Cardiac septum (tissue), 1 donor: Measurements from ENCODE around the gene MAP4K4. TPM values are rescaled to one million over a fixed set of nuclear protein-coding genes. Genes with fewer than 3 reads are reported as not detected.
"Not testable (repeated sequence)": the region's sequence is repeated elsewhere in the genome, so short reads cannot be mapped to it uniquely, and the experiment has no call there.

Experiments used
- DNase-seq: peaks from one replicate; pipeline ENCODE4 v3.0.0-alpha.2; 2020; ENCODE audit warnings: low spot score
- intact Hi-C: fragments of 100-400 bp; cut with DNase I; formaldehyde crosslinking; loops from one replicate; pipeline ENCODE4 v1.14.0; 2022
- total RNA-seq: library from RNA; stranded (reverse); fragmentation: NEBNext Ultra II Directional; extraction: Animal tissue kit (Norgen Biotek cat#: 25700); gene quantifications from one replicate; pipeline ENCODE4 v1.2.1, GENCODE V29; 2021
- donor health status: DM: no; HTN: no; CAD: no.

MAP4K4 gene
- total RNA-seq, 1 donor from 2014 or later = 135 TPM

DNA sequence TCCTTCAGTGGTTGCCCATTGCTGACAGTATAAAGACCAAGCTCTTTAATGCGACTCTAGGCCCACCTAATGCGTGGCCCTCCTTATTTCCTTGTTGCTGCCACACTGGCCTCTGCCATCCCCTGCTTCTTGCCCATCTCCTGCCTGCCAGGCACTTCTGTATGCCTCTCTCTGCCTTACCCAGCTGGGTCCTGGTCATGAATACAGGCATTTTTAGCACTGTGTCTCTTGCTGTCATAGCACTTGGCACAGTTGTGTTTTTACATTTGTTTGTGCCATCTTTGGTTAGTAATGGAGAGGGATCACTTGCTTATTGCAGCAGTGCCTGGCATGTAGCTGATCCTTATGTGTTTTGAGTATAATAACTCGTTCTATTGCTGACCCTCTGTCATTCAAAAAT, 38.7 kb downstream of the MAP4K4 start:
- intact Hi-C loops = loop anchor here (5.0 kb wide), 1 partner anchor 39 kb away; the partner anchor contains the start of gene MAP4K4
- DNase-seq = no peak

DNA sequence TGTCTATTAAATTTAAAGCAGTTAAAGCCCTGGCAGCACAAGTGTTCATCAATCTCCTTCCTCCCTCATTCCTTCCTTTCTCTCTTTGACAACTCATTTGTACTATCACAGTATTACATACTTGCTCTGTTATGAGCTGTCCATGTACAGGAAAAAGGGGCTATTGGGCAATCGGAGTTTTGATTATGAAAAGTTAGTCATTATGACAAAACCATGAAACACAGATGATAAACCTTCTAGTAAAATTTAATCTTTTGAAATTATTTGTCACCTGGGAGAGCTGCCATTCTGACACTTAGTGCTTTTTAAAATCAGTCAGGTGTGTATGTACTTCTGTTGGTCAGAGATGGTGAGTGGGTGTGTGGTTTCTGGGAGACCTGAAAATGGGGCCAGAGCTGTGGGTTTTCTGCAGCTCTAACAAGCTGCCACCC, 39.4 kb downstream of the MAP4K4 start:
- intact Hi-C loops = loop anchor here (5.0 kb wide), 1 partner anchor 40 kb away; the partner anchor contains the start of gene MAP4K4
- DNase-seq = no peak

DNA sequence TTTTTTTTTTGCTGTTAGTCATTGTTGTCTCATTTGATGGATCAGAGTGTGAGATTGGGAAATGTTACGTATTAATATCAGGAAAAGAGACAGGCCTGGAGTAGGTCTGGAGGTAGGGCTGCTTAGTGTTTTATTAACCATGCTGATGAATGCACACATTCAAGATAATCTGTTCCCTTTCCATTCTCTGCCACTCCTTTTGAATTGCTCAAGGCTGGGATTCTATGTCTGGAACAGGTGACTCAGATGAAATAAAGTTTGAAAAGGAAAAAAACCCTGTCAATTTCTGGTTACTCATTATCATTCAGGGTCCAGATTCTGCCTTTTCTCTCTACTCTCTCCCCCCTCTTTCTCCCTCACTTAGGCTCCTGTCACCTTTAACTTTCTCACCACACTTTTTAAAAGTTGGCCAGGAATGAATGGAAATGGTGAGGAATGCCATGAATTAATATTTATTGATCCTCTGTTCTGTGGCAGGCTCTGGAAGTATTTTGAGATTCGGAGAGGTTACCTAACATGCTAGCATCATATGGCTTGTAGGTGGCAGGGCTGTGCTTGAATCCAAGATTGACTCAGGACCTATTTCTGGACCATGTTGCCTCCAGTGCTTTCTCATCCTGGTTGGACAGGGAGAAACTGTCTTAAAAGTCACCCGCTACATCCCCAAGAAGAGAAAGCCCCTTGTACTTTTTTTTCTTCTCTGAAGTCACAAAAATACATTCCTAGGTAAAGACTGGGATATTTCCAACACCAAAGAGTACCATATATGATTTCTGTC, 40.2 kb downstream of the MAP4K4 start:
- intact Hi-C loops = loop anchor here (5.0 kb wide), 1 partner anchor 40 kb away; the partner anchor contains the start of gene MAP4K4
- no peak for DNase-seq

DNA sequence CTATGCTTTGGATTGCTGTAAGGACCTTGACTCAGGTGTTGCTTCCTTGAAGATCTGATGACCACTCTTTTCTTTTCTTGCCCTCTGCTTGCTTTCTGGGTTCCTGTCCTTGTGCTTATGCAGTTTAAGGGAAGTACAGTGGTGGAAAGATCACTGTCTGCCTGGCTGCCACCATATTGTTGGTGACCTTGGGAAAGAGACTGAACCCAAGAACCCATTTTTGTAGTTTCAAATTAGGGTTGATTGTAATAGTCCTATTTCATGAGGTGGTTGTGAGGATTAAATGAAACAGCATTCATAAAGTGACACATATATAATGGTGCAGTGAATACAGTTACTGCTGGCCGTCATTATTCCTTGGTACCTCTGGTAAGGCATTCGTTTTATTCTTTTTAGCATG, 41.1 kb downstream of the MAP4K4 start:
- no peak for DNase-seq
- intact Hi-C loops = loop anchor here (5.0 kb wide), 1 partner anchor 41 kb away; the partner anchor contains the start of gene MAP4K4

DNA sequence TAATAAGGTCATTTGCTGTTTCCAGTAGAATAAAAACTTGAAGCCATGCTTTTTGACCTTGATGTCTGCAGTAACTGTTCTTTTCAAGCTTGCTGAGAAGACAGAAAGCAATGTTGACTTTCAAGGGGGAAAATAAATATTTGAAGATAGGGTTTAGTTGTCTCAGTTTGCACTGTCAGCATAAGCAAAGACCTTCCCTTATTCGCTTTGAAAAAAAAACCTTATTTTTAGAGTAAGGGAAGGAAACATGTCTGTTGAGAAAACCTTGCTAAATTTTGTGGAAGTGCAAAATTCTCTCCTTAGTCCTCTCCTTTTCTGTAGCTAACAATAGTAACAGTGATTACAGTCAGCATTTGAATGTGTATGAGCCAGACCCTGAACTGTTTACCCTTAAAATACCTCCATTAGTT, 43.1 kb downstream of the MAP4K4 start:
- intact Hi-C loops = no loop called here
- DNase-seq = no peak

DNA sequence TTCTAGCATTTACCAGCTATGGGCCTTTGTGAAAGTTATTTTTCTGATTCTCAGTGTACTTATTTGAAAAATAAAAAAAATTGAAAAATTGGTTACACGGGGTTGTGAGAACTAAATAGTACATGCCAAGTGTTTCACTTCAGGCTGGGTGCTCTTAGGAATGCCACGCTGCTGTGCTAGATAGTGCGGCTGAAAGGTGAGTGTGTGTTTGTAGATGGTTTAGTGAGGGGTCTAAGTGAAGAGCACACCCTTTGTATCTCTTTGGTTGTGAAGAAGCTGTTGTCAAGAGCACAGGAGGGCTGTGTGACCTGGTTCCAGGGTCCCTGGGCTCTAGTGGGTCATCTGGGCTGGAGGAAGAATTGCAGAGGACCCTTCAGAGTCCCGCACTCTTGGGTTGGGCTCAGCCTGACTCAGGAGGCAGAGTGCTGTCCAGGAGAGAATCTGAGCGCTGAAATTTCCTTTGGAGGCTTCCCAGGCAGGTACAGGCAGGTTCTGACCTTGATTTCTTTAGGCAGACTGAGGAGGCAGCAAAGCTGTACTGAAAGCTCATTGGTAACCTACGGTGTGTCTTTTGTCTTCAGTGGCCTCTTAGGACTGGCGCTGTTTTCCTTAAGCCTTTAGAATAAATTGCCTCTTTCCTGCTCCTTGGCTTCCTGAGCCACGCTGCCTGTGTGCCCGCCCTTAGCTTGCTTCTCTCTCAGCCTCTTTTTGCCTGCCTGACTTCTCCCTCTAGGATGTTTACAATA, 44.4 kb downstream of the MAP4K4 start:
- intact Hi-C loops = no loop called here
- DNase-seq = no peak

DNA sequence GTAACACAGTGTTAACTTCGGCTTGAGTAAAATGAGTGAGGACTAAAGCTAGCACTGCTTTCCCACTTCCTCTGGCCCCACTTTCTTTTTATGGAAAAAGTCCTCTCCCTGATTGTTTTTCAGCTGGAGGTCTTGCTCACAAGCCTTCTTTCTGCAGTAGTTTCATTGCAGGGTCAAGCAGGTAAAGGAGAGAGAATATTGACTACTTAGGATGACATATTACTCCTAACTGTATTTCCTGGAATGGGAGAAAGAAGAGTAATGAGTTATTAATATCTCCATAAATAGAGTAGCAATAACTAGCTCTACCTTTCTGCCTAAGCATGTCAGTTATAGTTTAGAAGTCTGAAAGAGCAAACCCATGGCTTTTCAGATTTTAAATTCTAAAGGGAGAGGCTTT, 45.0 kb downstream of the MAP4K4 start:
- DNase-seq = no peak
- intact Hi-C loops = no loop called here

DNA sequence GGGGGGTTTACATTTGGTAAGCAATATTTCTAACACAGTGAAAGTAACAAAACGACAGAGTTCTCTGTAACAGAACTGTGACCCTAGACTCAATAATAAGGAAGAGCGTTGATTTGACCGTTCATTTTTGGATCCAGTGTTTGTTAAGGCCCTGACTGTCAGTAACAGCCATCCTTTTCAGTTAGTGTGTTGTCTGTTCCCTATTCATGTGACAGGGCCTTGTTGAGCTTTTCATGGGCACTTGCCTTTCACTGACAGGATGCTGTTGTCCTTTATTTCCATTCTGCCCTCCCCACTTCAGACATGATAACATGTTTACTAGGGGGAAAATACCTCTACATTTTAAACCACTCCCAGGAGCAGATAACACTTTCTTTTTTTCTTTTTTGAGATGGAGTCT, 45.8 kb downstream of the MAP4K4 start:
- DNase-seq = no peak
- intact Hi-C loops = no loop called here

DNA sequence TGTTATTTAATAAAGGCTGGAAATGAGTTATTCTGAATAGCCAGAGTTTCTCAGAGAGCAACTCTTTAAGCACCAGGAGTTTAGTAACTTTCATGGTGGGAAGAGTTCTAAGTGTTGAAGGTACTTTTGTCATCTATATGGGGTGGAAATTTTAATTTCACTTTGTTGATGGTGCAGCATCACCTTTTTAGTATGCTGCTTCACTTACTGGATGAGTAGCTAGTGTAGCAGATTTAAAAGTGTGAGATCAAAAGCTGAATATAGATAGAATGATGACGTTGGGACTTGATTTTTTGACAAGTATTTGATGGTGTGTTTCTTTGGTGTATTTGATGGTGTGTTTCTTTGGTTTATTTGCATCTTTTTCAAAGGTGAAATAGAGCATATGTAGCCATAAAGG, 47.3 kb downstream of the MAP4K4 start:
- no peak for DNase-seq

DNA sequence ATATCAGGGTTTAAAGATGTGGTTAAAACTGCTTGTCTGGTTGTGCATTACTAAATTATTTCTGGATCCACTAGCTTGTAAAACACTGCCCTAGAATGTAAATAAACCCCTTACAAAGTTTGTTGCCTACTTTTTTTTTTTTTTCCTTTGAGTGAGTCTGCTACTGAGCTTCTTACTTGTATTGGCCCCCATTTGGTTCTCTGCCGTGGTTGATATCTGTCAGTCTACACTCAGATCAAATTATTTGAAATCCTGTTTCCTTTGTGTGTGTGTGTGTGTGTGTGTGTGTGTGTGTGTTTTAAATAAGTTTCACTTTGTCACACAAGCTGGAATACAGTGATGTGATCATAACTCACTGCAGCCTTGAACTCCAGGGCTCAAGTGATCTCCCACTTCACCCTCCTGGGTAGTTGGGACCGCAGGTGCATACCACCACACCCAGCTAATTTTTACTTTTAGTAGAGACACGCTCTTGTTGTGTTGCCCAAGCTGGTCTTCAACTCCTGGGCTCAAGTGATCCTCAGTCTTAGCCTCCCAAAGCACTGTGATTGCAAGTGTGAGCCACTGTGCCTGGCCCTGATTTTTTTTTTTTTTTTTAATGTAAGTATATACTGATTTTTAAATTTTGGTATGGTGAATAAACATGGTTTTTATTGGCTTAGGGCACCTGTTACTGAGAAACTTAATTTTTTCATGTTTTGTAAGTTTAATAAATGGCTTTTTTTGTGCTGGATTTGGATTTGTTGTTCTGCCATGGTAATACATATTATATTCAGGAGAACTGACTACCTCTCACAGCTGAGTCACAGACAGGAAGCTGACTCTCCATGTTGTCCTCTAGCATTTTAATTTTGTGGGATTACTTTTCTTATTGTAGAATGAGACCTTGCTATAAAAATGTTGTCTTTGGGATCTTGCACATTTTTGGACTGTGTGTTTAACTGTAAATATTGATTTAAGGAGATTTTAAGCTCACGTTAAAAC, 48.5 kb downstream of the MAP4K4 start:
- intact Hi-C loops = no loop called here
- DNase-seq = no peak

More for the DNA sequence above, 47.3 kb downstream of the MAP4K4 start:
- intact Hi-C loops = no loop called here

DNA sequence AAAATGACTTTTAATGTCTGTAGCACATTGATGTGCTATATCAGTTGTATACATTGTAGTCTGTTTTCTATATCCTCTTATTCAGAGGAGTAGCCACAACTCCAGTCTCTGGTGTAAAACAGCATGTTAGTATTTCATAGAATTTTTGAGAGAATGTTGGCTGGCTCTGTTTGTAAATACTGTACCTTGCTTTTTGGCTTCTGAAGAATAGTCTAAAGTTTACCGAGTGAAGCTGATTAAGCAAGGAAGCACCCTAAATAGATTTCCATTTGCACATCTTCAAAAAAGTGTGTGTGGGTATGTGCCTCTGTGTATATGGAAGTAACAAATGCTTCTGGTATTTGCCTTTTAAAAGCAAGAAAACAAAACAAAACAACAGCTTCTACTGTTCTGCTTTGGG, 50.5 kb downstream of the MAP4K4 start:
- no peak for DNase-seq
- intact Hi-C loops = no loop called here

DNA sequence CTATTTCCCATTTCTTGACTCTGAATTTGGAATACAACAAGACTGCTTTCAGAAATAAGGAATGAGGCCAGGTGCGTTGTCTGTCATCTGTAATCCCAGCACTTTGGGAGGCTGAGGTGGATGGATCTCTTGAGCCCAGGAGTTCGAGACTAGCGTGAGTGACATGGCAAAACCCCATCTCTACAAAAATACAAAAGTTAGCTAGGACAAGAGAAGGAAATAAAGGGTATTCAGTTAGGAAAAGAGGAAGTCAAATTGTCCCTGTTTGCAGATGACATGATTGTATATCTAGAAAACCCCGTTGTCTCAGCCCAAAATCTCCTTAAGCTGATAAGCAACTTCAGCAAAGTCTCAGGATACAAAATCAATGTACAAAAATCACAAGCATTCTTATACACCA, 51.0 kb downstream of the MAP4K4 start:
- DNase-seq, intact Hi-C loops: not testable (repeated sequence)

DNA sequence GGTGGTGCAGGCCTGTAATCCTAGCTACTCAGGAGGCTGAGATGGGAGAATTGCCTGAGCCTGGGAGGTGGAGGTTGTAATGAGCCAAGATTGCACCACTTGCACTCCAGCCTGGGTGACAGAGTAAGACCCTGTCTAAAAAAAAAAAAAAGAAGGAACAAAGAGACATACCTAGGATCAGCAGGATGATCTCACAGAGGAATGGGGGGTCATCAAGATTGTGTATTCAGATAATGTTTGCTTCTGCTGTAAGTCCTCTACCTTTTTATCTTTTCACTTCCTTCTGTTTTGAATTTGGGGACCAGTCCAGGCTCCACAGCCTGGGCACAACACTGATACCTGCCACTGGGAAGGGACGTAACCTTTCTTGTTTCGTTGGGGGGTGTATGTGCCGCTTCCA, 53.2 kb downstream of the MAP4K4 start:
- no peak for DNase-seq
- intact Hi-C loops = no loop called here

DNA sequence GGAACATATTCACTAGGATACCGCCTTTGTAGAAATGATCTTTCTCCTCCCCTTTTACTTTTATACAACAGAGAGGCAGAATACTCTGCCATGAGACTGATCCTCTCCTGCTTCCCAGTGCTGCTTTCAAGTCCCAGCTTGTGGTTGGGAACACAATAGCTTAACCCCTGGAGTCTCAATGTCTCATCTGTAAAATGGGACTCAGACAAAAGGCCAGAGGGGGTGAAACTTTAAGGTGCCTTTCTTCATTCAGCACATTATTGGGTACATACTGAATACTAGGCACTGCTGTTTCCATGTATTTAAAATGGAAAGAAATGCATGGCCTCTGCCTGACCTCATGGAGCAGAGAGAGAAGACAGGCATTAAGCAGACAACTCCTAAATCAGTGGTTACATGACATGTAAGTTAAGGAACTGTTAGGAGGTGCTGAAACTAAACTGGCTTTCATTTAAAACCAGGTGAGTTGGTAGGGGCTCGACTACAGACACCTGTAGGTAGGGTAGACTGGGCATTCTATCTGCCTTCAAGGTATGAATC, 53.8 kb downstream of the MAP4K4 start:
- DNase-seq = no peak
- intact Hi-C loops = no loop called here

DNA sequence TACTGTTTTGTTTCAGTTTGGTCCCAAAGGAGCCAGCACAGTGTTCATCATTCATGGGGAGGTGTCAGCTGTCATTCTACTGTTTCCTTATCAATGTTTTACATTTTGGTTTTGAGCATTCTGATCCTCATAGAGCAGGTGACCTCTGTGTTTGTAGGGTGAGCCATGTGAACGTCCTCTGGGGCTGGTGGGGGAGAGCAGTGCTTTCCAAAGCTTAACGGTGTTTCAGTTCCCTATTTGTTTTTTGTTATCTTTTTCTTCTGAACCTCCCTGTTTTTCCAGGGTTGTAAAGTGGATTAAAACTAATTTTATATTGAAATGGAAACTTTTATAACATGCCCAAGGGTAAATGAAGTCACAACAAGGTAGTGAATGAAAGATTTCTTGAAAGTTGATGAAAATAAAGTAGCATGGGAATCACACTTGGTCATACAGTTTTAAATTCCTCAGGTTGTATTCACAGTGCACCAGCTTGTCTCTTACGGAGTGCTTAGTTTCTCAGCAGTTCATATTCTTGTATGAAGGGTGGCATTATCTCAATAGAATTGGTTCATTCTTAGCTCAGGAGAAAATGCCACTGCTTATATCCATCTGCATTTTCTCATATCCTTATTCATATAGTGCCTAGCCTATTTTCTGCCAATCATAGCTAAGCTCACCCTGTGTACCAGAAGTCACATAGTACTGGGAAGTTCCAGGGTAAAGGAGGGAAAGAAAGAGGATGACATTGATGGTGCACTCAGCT, 54.5 kb downstream of the MAP4K4 start:
- intact Hi-C loops = no loop called here

DNA sequence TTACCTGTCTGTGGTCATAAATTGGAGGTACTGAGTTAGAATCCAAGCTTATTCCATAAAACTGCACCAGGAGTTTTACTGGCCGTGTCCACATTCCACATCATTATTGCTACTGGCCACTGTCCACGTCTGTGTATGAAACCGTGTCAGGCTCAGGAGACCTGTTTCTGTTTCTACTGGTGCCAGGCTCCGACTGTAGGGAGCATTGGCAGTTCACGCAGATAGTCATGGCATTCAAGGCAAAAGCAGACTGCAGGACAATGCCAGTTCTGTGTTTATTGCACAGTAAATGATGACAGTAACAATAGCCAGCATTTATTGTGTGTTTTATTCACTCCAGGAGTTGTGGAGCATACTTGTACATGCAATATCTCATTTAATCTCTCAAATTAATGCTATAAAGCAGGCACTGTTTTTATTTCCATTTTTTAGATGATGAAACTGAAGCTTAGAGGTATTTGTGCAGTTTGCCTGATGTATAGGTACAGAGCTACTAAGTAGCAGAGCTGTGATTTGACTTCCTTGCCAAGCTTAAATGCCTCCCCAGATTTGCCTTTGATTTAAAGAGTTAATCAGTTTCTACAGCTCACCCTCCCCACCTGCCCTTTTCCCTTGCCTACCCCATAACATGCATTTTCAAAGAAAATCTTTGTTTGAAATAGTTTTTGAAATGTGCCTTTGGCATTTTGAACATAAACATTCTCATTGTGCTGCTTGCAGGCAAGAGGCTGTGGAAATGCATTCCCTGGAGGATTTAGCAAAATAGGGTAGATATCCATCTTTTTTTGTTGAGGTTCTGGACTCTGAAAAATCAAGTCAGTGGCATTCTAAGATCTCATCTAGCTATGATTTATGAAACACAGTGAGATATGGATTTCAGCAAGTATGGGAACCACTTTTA, 55.5 kb downstream of the MAP4K4 start:
- intact Hi-C loops = no loop called here
- DNase-seq = no peak

More for the DNA sequence above, 54.5 kb downstream of the MAP4K4 start:
- no peak for DNase-seq

DNA sequence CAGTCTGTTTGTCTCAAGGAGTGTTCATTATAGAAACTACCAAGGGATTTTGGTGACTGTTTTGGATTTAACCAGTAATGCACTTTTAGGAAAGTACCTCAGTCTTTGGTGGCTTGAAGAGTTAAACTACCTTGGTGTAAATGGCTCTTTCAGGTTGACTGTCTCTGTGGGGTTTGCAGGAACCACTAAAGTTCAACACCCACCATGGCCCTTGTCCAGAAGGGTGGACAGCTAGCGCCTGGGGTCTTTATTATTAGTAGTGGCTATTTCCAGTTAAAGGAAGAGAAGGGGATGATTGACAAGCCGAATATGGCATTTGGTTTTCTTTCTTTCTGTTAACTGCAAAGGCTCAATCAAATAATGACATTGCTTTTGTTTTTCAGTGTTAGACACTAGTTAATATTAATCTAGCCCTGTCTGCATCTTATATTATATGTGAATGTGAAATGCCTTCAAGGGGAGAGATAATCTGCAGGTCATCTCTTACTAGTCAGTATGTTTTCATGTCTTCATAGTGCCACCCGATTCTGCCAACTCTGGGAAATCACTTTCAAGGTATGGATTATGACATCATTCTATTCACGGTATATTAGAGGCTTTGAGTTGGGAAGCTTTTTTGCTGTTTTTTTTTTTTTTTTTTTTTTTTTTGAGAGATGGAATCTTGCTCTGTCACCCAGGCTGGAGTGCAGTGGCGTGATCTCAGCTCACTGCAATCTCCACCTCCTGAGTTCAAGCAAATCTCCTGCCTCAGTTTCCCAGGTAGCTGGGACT, 56.4 kb downstream of the MAP4K4 start:
- intact Hi-C loops = no loop called here
- no peak for DNase-seq
